ACC112 (cell line): ENCODE results near the gene COL24A1.

Experiments used
- H2AFZ ChIP-seq: fragments of 200-600 bp; sonication (generic); one replicate; pipeline ENCODE4 v1.6.0; 2017; ENCODE audit warnings: antibody characterized with exemption, low read length; ENCODE audit not compliant: unreplicated experiment
- H3K27ac ChIP-seq: fragments of 200-600 bp; sonication (generic); 2 replicates; pipeline ENCODE4 v1.5.1; 2014; ENCODE audit warnings: low read depth, mild to moderate bottlenecking, antibody characterized with exemption, low read length, moderate library complexity
- H3K27me3 ChIP-seq: fragments of 200-600 bp; sonication (generic); 2 replicates; pipeline ENCODE4 v1.6.1; 2014; ENCODE audit warnings: mild to moderate bottlenecking, antibody characterized with exemption, low read length, moderate library complexity, mixed read lengths; ENCODE audit not compliant: insufficient read depth
- H3K36me3 ChIP-seq: fragments of 200-600 bp; sonication (generic); 2 replicates; pipeline ENCODE4 v1.6.1; 2016; ENCODE audit warnings: mild to moderate bottlenecking, antibody characterized with exemption, low read length, moderate library complexity, mixed read lengths; ENCODE audit not compliant: insufficient read depth
- H3K4me1 ChIP-seq: fragments of 200-600 bp; sonication (generic); one replicate; pipeline ENCODE4 v1.6.1; 2016; ENCODE audit warnings: low read length, mixed read lengths; ENCODE audit not compliant: insufficient read depth, unreplicated experiment, control insufficient read depth
- H3K4me3 ChIP-seq: fragments of 200-600 bp; sonication (generic); 2 replicates; pipeline ENCODE4 v1.5.1; 2014; ENCODE audit warnings: mild to moderate bottlenecking, low read depth, low read length
- H3K79me2 ChIP-seq: fragments of 200-600 bp; sonication (generic); one replicate; pipeline ENCODE4 v1.6.0; 2016; ENCODE audit warnings: low read length; ENCODE audit not compliant: control insufficient read depth, unreplicated experiment, insufficient read depth

The COL24A1 gene

GRCh38 chr1:85943526-85943925 lies 213.0 kb downstream of the COL24A1 start:
- no peaks in the 10 kb centered on the region for H3K4me1 ChIP-seq
- H3K27ac ChIP-seq = no peak overlapping the region
- H3K79me2 ChIP-seq = no peaks in the 10 kb centered on the region
- no peaks in the 10 kb centered on the region for H3K27me3 ChIP-seq
- H2AFZ ChIP-seq = no peak overlapping the region
- H3K36me3 ChIP-seq = no peaks in the 10 kb centered on the region
- H3K4me3 ChIP-seq = no peak overlapping the region

GRCh38 chr1:85940656-85941306 lies 215.8 kb downstream of the COL24A1 start:
- H2AFZ ChIP-seq = no peak overlapping the region
- no peaks in the 10 kb centered on the region for H3K36me3 ChIP-seq
- H3K27ac ChIP-seq = no peak overlapping the region

GRCh38 chr1:85938829-85939228 lies 217.7 kb downstream of the COL24A1 start:
- H3K27ac ChIP-seq = no peak overlapping the region
- no peak overlapping the region for H3K4me3 ChIP-seq
- no peaks in the 10 kb centered on the region for H3K4me1 ChIP-seq
- no peaks in the 10 kb centered on the region for H3K27me3 ChIP-seq
- no peak overlapping the region for H2AFZ ChIP-seq
- no peaks in the 10 kb centered on the region for H3K79me2 ChIP-seq
- no peaks in the 10 kb centered on the region for H3K36me3 ChIP-seq

More at GRCh38 chr1:85940656-85941306, 215.8 kb downstream of the COL24A1 start:
- H3K79me2 ChIP-seq = no peaks in the 10 kb centered on the region
- no peaks in the 10 kb centered on the region for H3K4me1 ChIP-seq
- no peak overlapping the region for H3K4me3 ChIP-seq
- H3K27me3 ChIP-seq = no peaks in the 10 kb centered on the region

GRCh38 chr1:85936470-85936869 lies 220.1 kb downstream of the COL24A1 start:
- Histone ChIP-seq H3K79me2 (no peaks in the 10 kb centered on the region), H3K36me3 (no peaks in the 10 kb centered on the region), H2AFZ (no peak overlapping the region), H3K27me3 (no peaks in the 10 kb centered on the region), H3K4me3 (no peak overlapping the region), H3K4me1 (no peaks in the 10 kb centered on the region), H3K27ac (no peak overlapping the region)

GRCh38 chr1:85936057-85936456 lies 220.5 kb downstream of the COL24A1 start:
- Histone ChIP-seq H3K27me3 (no peaks in the 10 kb centered on the region), H3K27ac (no peak overlapping the region), H3K79me2 (no peaks in the 10 kb centered on the region), H3K36me3 (no peaks in the 10 kb centered on the region), H2AFZ (no peak overlapping the region), H3K4me1 (no peaks in the 10 kb centered on the region), H3K4me3 (no peak overlapping the region)

GRCh38 chr1:85935234-85935633 lies 221.3 kb downstream of the COL24A1 start:
- Histone ChIP-seq H3K36me3 (no peaks in the 10 kb centered on the region), H3K27me3 (no peaks in the 10 kb centered on the region), H3K4me1 (no peaks in the 10 kb centered on the region), H2AFZ (no peak overlapping the region), H3K4me3 (no peak overlapping the region), H3K79me2 (no peaks in the 10 kb centered on the region), H3K27ac (no peak overlapping the region)

- no peaks in the 10 kb centered on the region for H3K79me2 ChIP-seq
- no peak overlapping the region for H3K4me3 ChIP-seq
- H2AFZ ChIP-seq = no peak overlapping the region
- H3K36me3 ChIP-seq = no peaks in the 10 kb centered on the region
- H3K27ac ChIP-seq = no peak overlapping the region
- H3K27me3 ChIP-seq = no peaks in the 10 kb centered on the region
- no peaks in the 10 kb centered on the region for H3K4me1 ChIP-seq
Measured at GRCh38 chr1:85934516-85934915, 222.1 kb downstream of the COL24A1 start.

GRCh38 chr1:85933961-85934360 lies 222.6 kb downstream of the COL24A1 start:
- no peaks in the 10 kb centered on the region for H3K4me1 ChIP-seq
- H3K27me3 ChIP-seq = no peaks in the 10 kb centered on the region
- no peak overlapping the region for H3K4me3 ChIP-seq
- H3K36me3 ChIP-seq = no peaks in the 10 kb centered on the region
- no peak overlapping the region for H2AFZ ChIP-seq
- H3K79me2 ChIP-seq = no peaks in the 10 kb centered on the region
- no peak overlapping the region for H3K27ac ChIP-seq

- Histone ChIP-seq H3K27ac (no peak overlapping the region), H3K4me1 (no peaks in the 10 kb centered on the region), H2AFZ (no peak overlapping the region), H3K36me3 (no peaks in the 10 kb centered on the region), H3K4me3 (no peak overlapping the region), H3K27me3 (no peaks in the 10 kb centered on the region), H3K79me2 (no peaks in the 10 kb centered on the region)
Measured at GRCh38 chr1:85911742-85912141, 244.8 kb downstream of the COL24A1 start.

- no peak overlapping the region for H3K4me3 ChIP-seq
- H3K4me1 ChIP-seq = peaks cover 7% of the 10 kb centered on the region
- H3K27ac ChIP-seq = no peak overlapping the region
- H2AFZ ChIP-seq = no peak overlapping the region
- H3K27me3 ChIP-seq = no peaks in the 10 kb centered on the region
- H3K36me3 ChIP-seq = no peaks in the 10 kb centered on the region
- no peaks in the 10 kb centered on the region for H3K79me2 ChIP-seq
Measured at GRCh38 chr1:85900921-85901320, 255.7 kb downstream of the COL24A1 start.

- Histone ChIP-seq H3K79me2 (no peaks in the 10 kb centered on the region), H3K36me3 (no peaks in the 10 kb centered on the region), H3K27ac (no peak overlapping the region), H3K4me1 (peaks cover 7% of the 10 kb centered on the region), H2AFZ (no peak overlapping the region), H3K4me3 (no peak overlapping the region), H3K27me3 (no peaks in the 10 kb centered on the region)
Measured at GRCh38 chr1:85898861-85899260, 257.7 kb downstream of the COL24A1 start.
